Measurements from ENCODE around the gene ITIH1. TPM values are rescaled to one million over a fixed set of nuclear protein-coding genes. Genes with fewer than 3 reads are reported as not detected.

The ITIH1 gene
- total RNA-seq, 1 experiment from 2014 or later, result not detected

DNA sequence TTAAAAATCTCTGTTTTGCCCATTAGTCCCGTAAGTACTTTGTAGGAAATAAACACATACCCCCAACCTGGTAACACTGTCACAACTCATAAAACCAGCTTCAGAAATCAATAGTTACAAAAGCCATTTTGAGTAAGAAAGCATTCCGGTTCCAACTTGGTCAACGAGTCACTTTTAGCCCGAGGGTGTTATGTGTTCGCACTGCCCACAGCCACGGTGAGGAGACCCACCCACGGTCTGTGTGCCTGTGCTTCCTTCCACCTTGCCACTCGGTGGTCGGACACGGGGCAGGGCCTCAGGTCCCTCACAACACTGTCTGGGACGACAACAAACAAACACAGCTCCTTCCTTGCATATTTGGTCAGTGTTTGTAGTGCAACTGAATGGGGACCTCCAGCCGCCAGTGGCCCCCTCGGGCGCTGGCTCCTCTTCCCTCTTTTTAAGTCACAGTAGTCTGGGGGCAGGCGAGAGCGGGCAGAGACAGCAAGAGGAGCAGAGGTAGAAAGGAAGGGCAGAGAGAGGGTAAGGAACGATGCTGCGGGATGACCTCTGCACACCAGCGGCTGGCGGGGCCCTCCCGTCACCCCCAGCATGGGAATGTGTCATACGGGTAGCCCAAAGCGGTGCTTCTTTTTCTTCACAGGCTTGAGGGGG lies 62.6 kb downstream of the ITIH1 start:
- no peak for DNase-seq (ENCODE audit: low read depth)

DNA sequence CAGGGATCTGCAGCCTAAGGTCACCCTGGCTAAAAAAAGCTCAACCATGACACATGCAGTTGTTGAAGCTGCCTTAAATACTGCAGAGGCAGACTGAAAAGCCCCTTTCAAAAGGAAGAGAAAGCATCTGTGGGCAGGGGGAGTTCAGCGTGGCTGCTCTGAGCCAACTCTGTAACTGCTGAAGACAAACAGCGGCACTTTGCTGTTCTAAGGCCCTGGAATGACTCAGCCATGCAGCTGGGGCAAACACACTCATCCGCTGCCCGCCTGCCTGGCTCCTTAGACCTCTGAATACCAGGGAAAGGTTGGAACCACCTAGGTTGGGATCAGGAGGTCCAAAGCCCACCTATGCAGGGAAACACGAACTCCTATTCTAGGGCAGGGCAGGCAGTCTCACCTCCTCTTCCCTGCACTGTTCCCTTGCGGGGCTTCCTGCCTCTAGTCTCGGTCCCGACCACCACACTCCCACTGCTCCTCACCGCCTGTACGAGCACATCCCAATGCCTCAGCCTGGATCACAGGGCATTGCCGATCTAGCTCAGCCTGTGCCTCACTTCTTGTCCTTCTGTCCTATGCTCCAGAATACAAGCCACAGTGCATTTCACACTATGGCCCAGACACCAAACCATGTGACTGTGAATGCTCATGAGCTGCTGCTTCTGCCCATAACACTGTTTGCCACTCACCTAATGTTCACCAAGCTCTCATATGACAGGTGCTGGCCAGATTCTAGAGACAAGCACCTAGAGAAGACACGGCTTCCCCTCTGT lies 64.0 kb downstream of the ITIH1 start:
- no peak for DNase-seq (ENCODE audit: low read depth)

Small RNAs within 50 kb of the gene (small RNA-seq; reads per million reads assigned to genes)
- not detected for gene AC006254.2
- gene MUSTN1, result not detected

Other genes starting within 250 kb of the ITIH1 start
- gene NT5DC2, start 243.7 kb upstream of the ITIH1 start, total RNA-seq (2014; rRNA removed; shearing (Covaris generic)), result 94.1 and 122 TPM in 2 replicates
- gene UQCC5, start 241.0 kb upstream of the ITIH1 start, total RNA-seq (2014; rRNA removed; shearing (Covaris generic)), result 10.5 and 18.4 TPM in 2 replicates
- gene PBRM1, start 91.7 kb upstream of the ITIH1 start, total RNA-seq (2014; rRNA removed; shearing (Covaris generic)), result 33.9 and 40.8 TPM in 2 replicates
- 138 and 161 TPM in 2 replicates for gene GNL3, start 91.6 kb upstream of the ITIH1 start, total RNA-seq (2014; rRNA removed; shearing (Covaris generic))
- gene GLT8D1, start 71.8 kb upstream of the ITIH1 start, total RNA-seq (2014; rRNA removed; shearing (Covaris generic)), result 55.2 and 62.3 TPM in 2 replicates
- gene SPCS1, start 71.5 kb upstream of the ITIH1 start, total RNA-seq (2014; rRNA removed; shearing (Covaris generic)), result 142 and 208 TPM in 2 replicates
- 25.9 and 29.1 TPM in 2 replicates for gene NEK4, start 6.7 kb upstream of the ITIH1 start, total RNA-seq (2014; rRNA removed; shearing (Covaris generic))
- gene ITIH3, start 17.2 kb downstream of the ITIH1 start, total RNA-seq (2014; rRNA removed; shearing (Covaris generic)), result 0.03 and 0.45 TPM in 2 replicates
- 0.17 TPM in 1 of 2 replicates, not detected in the other for gene ITIH4, start 53.1 kb downstream of the ITIH1 start, total RNA-seq (2014; rRNA removed; shearing (Covaris generic))
- gene MUSTN1, start 57.4 kb downstream of the ITIH1 start, total RNA-seq (2014; rRNA removed; shearing (Covaris generic)), result 0.30 TPM in 1 of 2 replicates, not detected in the other
- gene STIMATE, start 119.9 kb downstream of the ITIH1 start, total RNA-seq (2014; rRNA removed; shearing (Covaris generic)), result 18.1 and 18.7 TPM in 2 replicates

Measured in HT1080 (cell line).